Measurements from ENCODE around the gene UBAC2.

- TF ChIP-seq HDAC2 (IDR thresholded peaks at IDR 0.05; ENCODE audit: borderline replicate concordance in 1 of 2, low read depth in 2 of 2, low read length in 2 of 2) (no peak), SIN3A (conservative IDR thresholded peaks at IDR 0.05 in 1 of 2, IDR thresholded peaks at IDR 0.05 in 1 of 2; ENCODE audit: low read depth in 1 of 2, low read length in 2 of 2) (no peak), MAX (IDR thresholded peaks at IDR 0.05) (no peak), YY1 (IDR thresholded peaks at IDR 0.05; ENCODE audit: low read depth, low read length) (no peak)
- TF ChIP-seq, protein P1, sequence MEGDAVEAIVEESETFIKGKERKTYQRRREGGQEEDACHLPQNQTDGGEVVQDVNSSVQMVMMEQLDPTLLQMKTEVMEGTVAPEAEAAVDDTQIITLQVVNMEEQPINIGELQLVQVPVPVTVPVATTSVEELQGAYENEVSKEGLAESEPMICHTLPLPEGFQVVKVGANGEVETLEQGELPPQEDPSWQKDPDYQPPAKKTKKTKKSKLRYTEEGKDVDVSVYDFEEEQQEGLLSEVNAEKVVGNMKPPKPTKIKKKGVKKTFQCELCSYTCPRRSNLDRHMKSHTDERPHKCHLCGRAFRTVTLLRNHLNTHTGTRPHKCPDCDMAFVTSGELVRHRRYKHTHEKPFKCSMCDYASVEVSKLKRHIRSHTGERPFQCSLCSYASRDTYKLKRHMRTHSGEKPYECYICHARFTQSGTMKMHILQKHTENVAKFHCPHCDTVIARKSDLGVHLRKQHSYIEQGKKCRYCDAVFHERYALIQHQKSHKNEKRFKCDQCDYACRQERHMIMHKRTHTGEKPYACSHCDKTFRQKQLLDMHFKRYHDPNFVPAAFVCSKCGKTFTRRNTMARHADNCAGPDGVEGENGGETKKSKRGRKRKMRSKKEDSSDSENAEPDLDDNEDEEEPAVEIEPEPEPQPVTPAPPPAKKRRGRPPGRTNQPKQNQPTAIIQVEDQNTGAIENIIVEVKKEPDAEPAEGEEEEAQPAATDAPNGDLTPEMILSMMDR (IDR thresholded peaks at IDR 0.05; ENCODE audit: control extremely low read depth in 1 of 3, insufficient read depth in 1 of 3, low read depth in 1 of 3, low read length in 3 of 3): no peak
These were observed 110.5 kb downstream of the UBAC2 start for GRCh38 chr13:99311137-99311536.
